ENCODE data around the gene OST4.
"Not testable (repeated sequence)": the region's sequence is repeated elsewhere in the genome, so short reads cannot be mapped to it uniquely, and the experiment has no call there.

The OST4 gene

GRCh38 chr2:27071277-27071989 lies at the start of gene OST4:
TSS of gene OST4 (minus strand) at chr2:27071654.
- DNase-seq = peak; percentile 91

- DNase-seq = not testable (repeated sequence)
These were observed 47.8 kb upstream of the OST4 start for GRCh38 chr2:27119330-27119670.

DNA sequence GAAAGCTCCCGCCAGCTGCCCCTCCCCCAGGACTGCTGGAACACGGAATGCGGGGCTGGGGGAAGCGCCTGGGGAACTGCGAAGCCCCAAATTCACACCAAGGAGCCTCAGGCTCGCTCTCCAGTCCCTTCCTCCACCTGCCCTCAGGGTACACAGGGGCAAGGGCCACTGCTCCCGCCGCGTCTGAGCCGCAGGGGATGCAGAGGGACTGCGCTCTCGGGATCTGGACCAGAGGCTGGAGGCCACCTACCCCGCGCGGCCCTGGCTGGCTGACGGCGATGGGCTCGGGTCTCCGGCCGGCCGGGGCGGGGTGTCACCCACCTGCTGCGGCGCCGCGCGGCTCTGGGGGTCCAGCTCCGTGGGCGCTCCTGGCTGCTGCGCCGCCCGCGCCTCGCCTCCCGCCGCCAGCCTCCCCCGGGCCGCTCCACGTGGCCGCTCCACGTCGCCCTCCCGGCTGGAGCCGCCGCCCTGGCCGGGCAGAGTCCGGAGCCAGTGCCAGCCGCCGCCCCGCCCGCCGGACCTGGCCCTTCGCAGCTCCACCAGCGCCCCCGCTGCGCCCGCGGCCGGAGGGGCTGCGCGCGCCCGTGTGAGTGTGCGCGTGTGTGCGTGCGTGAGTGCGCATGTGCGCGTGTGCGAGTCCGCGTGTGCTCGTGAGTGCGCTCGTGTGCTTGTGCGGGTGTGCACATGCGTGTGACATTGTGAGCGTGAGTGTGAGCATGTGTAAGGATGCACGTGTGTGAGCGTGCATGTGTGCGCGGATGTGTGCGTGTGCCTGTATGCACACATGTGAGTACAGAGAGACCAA lies 47.3 kb upstream of the OST4 start, which contains the start of gene CGREF1:
CGREF1 (minus strand) TSS at position 604 of the 805 bp plus-strand sequence. CDS start 14,762 bp downstream, outside the sequence.
- no peak for DNase-seq

DNA sequence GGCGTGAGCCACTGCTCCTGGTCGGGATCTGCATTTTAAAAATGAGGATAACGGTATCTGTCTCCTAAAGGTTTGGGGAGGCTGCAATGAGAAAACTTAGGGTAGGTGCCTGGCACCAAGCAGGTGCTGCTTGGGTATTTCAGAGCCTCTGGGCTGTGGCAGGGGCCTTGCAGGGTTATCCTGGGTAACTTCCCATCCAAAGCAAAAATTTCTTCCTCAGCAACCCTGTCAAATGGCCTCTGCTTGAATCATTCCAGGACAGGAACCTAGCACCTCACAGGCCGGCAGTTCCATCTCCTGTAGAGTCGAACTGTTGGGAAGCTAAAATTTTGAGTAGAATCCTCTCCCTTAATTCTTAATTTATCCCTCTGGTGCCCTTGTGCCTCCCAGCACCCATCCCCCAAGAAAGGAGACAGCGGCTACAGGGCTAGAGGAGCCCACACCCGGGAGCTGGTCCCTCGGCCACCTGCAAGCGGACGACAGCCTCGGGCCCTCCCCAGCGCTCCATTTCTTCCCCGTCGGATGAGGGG lies 46.6 kb upstream of the OST4 start:
- DNase-seq = no peak

GRCh38 chr2:27115519-27115918 lies 44.1 kb upstream of the OST4 start:
- DNase-seq = no peak

DNA sequence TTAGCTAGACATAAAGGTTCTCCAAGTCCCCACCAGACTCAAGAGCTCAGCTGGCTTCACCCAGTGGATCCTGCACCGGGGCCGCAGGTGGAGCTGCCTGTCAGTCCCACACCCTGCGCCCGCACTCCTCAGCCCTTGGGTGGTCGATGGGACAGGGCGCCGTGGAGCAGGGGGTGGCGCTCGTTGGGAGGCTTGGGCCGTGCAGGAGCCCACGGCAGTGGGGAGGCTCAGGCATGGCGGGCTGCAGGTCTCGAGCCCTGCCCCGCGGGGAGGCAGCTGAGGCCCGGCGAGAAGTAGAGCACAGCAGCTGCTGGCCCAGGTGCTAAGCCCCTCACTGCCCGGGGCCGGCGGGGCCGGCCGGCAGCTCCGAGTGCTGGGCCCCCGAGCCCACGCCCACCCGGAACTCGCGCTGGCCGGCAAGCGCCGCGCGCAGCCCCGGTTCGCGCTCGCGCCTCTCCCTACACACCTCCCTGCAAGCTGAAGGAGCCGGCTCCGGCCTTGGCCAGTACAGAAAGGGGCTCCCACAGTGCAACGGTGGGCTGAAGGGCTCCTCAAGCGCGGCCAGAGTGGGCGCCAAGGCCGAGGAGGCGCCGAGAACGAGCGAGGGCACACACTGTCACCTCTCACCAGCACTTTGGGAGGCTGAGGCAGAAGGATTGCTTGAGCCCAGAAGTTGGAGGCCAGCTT lies 40.1 kb upstream of the OST4 start:
- not testable (repeated sequence) for DNase-seq

DNA sequence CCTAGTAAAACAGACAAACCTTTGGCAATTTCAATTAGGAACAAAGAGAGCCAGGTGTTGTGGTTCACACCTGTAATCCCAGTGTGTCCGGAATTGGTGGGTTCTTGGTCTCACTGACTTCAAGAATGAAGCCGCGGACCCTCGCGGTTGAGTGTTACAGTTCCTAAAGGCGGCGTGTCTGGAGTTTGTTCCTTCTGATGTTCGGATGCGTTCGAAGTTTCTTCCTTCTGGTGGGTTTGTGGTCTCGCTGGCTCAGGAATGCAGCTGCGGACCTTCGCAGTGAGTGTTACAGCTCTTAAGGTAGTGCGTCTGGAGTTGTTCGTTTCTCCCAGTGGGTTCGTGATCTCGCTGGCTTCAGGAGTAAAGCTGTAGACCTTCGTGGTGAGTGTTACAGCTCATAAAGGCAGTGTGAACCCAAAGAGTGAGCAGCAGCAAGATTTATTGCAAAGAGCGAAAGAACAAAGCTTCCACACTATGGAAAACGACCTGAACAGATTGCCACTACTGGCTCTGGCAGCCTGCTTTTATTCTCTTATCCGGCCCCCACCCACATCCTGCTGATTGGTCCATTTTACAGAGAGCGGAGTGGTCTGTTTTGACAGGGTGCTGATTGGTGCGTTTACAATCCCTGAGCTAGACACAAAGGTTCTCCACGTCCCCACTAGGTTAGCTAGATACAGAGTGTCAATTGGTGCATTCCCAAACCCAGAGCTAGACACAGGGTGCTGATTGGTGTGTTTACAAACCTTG lies 39.3 kb upstream of the OST4 start:
- DNase-seq = not testable (repeated sequence)

GRCh38 chr2:27109083-27109482 lies 37.6 kb upstream of the OST4 start:
- DNase-seq = no peak

DNA sequence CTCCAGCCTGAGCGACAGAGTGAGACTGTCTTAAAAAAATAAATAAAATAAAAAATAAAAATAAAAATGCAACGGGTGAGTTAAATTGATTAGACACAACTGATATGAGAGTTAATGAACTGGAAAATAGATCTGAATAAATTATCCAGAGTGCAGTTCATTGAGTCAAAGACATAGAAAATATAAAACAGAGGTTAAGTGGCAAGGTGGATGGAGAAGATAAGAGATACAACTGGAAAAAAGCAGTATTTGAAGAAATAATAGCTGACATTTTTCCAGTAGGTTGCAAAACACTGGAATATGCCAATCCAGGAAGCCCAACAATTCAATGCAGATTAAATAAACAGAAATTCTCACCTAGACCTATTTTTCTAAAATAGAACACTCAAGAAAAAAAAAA lies 36.8 kb upstream of the OST4 start:
- no peak for DNase-seq

DNA sequence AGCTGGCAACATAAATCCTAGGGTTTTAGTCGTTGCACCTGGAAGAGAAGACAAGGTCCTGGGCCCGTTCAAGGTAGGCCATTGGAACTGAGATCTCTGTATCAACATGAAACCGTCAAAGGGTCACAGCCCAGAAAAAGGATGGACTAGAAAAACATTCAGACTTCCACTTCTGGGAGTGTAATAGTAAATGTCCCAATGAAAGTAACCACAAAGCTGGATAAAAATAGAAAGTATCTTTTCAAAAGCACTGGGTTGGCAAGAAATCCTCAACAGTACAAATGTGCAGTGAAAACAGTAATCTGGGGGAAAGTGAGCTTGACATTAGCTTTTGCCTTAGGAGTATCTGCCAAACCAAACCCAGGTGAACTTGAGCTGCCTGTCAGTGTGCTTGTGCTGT lies 34.5 kb upstream of the OST4 start:
- no peak for DNase-seq

DNA sequence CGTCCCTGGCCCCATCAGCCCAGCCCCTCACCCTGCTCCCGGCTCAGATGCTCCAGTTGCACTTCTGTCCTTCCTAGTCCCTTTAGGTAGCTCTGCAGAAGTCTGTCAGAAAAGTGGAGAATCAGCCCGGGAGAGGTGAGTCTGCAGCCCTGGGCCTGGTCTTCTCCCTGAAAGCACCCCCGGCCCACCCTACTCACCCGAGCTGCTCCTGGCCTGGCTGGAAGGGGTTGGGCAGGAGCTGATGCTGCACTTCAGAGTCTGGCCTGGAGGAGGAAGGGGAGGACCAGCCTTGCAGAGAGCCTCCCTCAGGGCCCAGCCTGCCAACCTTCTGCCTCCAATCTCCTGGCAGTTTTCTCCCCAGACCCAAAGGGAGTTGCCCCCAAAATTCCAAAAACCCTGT lies 30.9 kb upstream of the OST4 start:
- DNase-seq = no peak

DNA sequence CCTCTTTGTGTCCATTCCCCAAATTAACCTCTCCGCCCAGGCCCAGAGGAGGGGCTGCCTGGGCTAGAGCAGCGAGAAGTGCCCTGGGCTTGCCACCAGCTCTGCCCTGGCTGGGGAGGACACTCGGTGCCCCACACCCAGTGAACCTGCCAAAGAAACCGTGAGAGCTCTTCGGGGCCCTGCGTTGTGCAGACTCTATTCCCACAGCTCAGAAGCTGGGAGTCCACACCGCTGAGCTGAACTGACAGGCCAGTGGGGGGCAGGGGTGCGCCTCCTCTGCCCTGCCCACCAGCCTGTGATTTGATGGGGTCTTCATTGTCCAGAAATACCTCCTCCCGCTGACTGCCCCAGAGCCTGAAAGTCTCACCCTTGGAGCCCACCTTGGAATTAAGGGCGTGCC lies 28.6 kb upstream of the OST4 start:
- DNase-seq = no peak

GRCh38 chr2:27099334-27099955 lies 28.0 kb upstream of the OST4 start:
- DNase-seq = no peak

DNA sequence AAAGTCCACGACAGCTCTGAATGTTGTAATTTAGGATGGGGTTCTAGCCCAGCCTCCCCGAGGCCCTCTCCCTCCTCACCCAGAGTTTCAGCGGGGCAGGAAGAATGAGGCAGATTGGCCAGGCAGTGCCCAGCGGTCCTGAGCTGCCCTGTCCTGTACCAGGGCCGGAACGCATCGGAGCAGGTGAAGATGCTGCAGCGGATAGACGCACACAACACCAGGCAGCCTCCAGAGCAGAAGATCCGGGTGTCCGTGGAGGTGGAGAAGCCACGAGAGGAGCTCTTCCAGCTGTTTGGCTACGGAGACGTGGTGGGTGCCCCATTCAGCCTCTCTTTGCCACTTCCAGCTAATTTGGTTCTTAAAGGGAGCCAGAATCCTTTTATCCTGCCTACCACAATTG lies 25.9 kb upstream of the OST4 start:
- DNase-seq = no peak

GRCh38 chr2:27096748-27097297 lies 25.4 kb upstream of the OST4 start:
- DNase-seq = no peak

DNA sequence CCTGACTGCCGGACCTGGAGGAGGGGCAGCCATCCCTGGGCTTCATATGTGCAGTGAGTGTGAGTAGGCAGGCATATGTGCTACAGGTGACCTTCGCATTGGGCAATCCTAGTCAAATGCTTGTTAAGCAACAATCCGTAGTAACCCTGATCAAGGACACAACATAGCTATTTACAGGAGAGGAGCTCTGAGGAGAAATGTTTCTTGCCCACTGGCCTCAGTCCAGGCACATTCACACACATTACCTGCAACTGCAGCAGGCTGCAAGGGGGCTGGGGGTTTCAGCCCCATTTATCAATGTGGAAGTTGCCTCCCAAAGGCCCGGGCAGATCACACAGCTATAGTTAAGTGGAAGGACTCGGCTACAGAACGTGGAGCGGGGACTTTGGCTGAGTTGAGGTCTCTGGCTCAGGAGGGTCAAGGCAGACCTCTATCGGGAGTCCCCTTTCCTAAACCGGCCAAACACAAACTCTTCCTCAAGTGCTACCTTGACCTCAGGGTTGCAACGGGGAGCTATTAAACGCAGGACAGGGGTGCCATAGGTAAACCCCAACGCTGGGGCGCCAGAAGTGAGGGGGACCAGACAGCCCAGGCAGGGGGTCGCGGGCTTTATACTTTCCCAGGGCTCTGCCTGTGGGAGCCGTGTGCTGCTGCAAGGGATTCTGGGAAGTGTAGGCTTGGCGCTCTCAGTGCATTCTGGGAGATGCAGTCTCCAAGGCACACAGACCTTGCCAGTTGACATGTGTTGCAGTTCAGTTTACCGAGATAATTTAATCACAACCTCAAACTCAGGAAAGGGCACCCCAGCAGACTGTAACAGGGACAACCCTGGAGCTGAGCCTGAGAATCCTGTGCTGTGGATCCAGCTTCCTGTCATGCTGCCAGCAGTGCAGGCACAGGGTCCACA lies 24.5 kb upstream of the OST4 start:
- DNase-seq = peak; percentile 51

GRCh38 chr2:27095427-27095744 lies 23.9 kb upstream of the OST4 start:
- DNase-seq = no peak

DNA sequence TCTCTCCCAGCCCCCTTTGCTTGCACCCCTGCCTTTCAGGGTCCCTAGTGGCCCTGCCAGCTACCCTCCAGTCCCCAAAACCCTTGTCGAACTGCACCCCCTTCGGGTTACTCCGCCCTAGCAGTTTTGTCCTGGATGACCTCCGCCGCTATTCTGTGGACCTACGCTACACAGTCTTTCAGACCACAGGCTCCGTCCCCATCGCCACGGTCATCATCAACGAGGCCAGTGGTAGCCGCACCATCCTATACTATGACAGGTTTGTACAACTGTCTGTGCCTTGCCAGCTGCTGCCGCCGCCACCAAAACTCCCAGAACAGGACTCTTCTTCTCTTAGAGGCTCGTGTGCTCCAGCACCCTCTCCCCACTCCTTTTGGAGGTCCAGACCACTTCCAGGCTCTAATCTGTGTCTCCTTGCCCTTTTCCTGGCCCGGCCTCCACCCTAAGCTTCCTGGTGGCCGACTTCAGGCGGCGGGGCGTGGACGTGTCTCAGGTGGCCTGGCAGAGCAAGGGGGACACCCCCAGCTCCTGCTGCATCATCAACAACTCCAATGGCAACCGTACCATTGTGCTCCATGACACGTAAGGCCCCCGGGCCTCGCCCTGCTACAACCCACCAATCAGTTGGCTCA lies 23.0 kb upstream of the OST4 start:
- no peak for DNase-seq

DNA sequence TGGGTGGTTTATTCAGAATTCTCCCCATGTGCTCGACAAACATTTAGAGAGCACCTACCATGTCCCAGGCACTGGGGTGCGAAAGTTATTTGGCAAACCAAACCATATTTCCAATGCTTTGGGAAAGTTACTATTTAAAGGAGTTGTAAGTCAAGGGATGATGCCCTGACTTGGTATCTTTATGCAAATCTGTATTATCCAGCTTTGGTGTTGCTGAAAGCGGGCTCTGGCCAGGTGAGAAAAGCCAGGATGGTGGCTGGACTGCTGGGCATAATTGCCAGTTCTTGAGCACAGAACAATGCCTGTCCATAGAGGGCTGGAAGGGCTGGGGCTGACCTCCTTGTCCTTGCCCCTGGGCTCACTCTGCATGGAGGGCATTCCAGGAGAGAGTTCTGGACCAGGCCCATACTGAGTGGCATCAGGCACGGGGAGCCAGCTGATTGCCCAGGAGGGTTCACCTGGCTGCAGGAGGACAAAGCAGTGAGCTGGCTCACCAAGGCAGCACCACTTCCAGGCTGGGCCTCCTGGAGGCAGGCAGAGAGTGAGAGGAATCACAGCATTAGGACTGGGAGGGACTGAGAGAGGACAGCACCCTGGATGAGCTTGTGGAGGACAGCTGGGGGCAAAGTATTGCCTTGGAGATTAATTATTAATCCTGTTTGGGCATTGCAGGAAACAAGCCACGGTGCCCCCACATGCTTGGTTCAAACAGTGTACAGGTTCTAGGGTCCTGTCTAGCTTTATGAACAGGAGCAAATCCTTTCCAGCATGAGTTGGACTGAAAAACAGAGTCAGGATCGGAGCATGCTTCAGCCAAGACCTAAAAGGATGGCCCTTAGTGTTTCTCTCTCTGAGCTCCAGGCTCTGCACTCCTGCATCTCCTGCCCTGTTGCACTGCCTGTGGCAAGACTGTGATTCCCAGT lies 22.2 kb upstream of the OST4 start:
- DNase-seq = no peak

All from EL (cell line).